ENCODE results near the gene NMT2.

The NMT2 gene

DNA sequence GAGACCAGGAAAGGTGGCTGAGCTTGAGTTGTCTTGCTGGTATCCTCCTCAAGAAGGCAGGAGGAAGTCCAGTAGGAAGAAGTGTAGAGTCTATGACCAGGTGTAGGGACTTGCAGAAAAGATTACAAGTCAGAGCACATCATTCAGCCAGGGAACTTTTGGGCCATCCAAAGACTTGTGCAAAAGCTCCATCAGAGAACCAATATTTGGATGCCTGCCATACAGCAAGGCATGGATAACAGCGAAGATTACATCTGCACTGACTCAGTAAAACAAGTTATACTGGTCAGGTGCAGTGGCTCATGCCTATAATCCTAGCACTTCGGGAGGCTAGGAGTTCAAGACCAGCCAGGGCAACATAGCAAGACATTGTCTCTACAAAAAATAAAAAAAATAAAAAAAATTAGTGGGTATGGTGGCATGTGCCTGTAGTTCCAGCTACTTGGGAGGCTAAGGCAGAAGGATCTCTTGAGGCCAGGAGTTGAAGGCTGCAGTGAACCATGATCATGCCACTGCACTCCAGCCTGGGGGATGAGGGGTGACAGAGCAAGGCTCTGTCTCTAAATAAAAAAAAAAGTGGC lies 13.2 kb upstream of the NMT2 start:
- no peak for DNase-seq (ENCODE audit: low read depth, low spot score)

DNA sequence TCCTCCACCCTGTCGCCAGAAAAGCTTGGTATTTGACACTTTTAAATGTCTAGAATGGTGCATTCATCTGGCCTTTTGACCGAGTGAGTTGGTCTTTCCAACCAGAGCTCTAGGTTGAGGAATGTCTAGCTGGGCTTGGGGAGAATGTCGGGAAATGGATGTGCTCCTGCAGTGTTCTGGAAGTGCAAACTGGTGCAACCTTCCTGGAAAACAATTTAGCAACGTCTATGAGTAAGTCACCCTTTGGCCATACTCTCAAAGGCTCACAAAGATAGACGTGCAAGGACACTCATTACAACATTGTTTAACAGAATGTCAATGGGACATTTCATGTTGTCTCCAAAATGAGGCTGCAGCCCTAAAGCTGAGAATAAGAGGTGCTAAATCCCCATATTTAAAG lies 12.2 kb upstream of the NMT2 start:
- no peak for DNase-seq (ENCODE audit: low read depth, low spot score)

DNA sequence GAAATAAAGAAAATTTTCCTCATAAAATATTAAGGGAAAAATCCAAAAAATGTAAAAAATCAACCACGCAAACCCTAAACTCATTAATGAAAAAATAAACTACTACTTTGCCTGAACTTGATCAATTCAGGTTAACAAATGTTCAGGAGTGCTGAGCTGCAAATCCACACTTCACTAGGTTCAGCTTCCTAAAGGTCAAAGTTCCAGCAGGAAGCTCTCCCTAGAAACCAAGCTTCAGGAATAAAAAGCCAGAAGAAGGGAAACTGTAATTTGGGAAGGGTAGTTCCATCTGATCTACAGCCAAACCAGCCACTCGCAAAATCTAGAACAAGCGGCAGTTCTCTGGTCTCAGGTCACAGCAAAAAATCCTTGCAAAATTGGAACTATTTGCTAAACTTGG lies 7.8 kb upstream of the NMT2 start:
- no peak for DNase-seq (ENCODE audit: low read depth, low spot score)

- DNase-seq (ENCODE audit: low read depth, low spot score) = no peak
Measured at GRCh38 chr10:15175587-15175986, 7.1 kb upstream of the NMT2 start.

GRCh38 chr10:15172306-15172840 lies 3.9 kb upstream of the NMT2 start:
- DNase-seq (ENCODE audit: low read depth, low spot score) = no peak

DNA sequence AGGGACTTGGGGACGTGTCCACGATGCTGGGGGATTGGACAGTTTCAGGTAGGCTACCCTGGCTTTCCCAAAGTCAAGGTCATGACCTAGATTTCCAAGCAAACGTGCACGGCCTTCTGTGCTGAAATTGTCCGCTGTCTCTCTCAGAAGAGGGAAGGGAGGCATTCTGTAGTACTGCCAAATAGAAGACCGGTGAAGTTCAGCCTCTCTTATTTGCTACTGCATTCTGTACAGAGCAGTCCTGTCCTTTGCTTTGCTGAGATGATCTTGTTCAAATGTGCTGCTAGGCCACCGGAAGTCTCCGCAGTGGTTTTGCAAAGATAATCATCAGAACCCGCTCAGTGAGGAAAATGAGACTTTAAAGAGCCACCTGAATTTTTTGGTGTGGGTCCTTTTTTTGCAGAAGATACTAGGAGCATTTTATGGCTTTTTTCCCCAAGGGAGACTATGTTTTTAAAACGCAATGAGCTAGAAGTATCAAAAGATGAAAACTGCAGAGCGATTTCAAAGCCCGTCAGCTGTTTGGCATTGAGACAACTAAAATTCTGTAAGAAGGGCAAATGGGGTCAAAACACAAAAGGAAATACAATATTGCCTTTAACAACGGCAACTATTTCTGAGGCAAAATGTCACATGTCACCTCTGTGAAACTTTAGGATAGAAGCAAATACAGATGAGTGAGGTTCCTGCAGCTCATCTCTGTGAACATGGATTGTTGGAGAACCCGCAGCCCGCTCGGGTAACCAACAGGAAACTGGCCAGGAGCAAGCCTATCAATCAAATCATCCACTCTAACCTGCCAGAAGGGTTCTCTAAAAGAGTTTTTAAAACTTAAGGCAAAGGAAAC lies 1.3 kb upstream of the NMT2 start:
- DNase-seq (ENCODE audit: low read depth, low spot score) = no peak

DNA sequence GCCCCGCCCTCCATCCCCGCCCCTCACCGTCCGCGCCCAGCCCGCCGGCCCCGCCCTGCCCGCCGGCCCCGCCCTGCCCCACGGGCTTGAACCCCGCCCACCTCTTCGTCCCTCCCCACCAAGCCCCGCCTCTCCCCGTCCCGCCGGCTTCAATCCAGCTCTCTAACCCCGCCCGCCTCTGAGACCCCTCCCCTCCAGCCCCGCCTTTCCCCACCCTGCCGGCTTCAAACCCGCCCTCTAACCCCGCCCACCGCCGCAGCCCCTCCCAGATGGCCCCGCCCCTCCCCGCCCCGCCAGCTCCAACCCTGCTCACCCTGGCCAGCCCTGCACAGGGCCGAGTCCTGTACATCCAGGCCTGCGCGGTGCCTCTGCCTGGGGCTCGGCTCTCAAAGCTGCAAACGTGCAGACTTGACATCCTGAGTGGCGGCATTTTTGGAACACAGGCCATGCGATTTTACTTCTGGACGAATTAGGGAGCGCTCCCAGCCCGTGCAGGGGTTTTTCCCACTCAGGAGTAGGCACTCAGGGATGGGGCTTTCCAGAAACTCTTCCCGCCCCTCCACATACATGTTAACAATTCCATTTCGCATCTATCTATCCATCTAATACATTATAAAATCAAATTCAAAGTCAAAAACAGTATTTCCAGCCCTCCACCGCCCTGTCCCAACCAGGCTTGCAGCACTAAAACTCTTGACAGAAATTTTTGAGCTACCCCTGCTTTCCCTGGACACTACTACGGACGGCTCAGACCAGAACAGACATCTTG lies 477 bp upstream of the NMT2 start:
- DNase-seq (ENCODE audit: low read depth, low spot score) = no peak

DNA sequence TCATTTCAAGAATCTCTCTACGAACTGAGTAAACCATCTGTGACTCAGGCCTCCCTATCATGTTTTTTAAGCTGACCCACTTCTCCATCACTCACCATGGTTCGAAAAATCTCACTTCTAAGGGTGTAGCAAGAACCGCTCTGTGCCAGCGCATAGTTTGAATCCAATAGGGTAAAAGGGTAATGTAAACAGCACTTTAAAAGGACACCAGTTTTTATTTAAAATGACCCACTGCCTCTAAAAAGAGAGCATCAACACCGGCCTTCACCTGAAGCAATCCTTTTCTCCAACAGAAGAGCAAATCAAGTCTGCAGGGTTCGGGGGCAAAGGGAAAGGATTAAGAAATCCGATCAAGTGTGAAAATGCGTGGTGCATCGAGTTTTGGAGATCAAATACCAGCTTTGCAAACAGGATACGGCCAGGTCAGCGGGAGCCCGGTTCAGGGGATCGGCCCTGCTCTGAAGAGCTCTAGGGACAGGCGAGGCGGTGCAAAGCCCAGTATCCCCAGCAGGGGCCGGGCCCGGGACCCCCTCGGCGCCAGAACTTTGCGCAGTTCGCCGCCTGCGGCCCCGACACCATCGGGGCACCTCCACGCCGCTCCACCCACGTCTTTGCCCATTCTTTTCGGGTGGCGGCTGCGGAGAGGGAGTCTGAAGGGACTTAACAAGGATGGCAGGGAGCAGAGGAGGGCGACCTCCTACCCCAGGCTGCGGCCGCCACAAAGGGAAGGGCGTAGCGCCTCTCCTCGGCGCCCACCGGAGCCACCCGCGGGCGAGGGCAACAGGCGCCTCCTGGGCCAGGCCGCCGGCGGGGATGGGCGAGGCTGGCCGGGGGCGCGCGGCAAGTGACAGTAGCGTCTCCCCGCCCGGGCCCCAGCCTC lies 842 bp downstream of the NMT2 start:
- DNase-seq (ENCODE audit: low read depth, low spot score) = no peak

- DNase-seq (ENCODE audit: low read depth, low spot score) = no peak
Measured at GRCh38 chr10:15166325-15166724, 2.2 kb downstream of the NMT2 start.

DNA sequence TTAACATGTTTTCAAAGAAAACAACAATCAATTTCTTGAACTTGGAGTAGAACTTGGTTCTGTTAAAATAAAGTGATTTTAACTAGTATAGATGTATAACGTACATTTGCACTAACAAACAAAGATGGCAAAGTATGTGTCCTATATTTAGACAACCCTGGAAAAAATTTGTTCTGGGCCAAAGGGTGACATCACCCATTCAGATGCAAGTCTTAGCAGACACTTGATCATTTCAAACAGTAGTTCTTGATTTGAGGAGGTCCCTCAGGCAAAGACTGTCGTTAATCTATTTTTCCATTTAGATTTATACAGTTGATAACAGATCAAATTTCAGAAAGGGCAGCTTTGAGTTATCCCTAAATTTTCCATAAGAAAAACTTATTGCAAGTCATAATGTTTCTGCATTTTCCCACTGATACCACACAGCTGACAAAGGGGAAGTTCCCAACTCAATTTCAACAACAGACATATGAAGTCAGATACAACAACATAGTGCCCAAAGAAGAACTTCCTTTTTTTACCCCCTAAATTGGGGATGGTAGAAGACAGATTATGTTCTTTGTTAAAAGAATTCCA lies 5.2 kb downstream of the NMT2 start:
- no peak for DNase-seq (ENCODE audit: low read depth, low spot score)

- no peak for DNase-seq (ENCODE audit: low read depth, low spot score)
Measured at GRCh38 chr10:15158972-15159371, 9.5 kb downstream of the NMT2 start.

DNA sequence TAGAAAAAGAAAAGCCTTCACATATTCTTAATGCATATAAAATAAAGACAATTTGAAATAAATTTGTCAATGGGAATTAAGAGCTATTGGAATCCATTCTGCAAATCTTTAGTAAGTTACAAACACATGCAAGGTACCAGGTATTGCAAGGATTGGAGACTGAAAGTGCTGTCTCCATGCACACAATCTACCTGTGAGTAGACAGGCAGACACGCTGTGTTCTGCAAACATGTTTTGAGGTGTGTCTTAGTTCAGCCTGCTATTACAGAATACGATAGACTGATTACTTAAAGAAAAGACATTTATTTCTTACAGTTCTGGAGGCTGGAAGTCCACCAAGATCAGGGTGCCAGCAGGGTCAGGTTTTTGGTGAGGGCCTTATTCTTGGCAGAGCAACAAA lies 10.0 kb downstream of the NMT2 start:
- no peak for DNase-seq (ENCODE audit: low read depth, low spot score)

DNA sequence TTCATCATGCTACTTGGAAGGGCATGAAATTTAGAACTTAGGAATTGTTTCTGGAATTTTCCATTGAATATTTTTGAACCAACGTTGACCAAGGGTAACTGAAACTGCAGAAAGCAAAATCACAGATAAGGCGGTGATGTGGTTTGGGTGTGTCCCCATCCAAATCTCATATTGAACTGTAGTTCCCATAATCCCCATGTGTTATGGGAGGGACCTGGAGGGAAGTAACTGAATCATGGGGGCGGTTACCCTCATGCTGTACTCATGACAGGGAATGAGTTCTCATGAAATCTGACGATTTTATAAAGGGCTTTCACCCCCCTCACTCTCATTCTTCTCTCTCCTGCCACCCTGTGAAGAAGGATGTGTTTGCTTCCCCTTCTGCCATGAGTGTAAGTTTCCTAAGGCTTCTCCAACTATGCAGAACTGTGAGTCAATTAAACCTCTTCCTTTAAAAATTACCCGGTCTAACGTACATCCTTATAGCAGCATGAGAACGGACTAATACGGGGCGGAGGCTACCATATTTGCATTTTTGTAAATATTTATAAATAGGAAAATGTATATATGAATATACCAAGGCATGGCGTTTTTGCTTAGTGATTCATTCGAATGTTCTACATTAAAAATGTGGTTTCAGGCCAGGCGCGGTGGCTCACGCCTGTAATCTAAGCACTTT lies 12.4 kb downstream of the NMT2 start:
- DNase-seq (ENCODE audit: low read depth, low spot score) = no peak

DNA sequence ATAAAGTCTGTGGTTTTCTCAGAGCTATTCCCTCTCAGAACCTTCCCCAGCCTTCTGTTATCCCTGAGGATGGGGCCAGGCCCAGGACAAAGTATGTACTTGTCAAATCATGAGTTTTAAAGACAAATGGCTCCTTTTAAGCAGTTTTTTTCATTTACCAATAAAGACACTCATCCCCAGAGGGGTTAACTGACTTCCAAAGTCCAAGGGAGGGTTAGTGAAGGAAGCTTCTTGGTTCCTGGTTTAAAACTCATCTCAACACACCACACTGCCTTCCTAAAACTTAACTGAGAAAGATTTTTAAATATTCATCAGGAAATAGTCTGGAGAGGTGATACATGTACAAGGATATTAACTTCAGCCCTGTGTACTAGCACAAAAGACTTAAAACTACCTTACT lies 15.9 kb downstream of the NMT2 start:
- DNase-seq (ENCODE audit: low read depth, low spot score) = no peak

DNA sequence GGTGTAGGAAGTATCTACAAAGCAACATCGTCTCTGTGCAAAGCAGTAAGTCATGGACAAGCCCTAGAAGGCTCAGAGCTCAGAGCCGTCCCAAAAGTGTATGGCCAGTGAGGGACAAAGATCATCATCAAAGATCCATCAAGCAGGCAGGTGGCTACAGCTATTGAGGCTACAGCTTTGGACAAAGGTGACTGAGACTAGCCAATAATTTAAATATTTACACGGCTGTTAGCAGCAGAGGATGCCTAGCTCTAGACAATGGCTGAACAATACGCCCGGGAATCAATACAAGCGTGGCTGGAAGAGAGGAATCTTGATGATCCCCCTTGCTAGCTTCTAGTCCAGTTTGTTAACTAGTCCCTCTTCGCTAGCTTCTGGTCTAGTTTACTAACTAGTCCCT lies 17.9 kb downstream of the NMT2 start:
- DNase-seq (ENCODE audit: low read depth, low spot score) = no peak

DNA sequence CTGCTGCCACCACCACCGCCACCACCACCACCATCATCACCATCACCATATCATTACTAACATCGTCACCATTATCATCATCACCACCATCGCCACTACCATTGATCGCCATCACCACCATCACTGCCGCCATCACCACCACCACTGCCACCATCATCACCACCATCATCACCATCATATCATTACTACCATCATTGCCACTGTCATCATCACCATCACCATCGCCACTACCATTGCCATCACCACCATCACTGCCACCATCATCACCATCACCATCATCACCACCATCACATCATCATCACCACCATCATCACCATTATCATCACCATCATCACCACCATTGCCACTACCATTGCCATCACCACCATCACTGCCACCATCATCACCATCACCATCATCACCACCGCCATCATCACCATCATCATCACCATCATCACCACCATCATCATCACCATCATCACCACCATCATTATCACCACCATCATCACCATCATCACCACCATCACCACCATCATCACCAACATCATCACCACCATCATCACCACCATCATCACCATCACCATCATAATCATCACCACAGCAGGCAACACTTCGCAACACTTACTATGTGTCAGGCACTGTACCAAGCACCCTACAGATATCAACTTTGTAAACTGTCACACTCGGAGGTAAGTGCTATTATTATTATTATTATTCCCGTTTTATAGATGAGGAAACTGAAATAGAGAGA lies 19.3 kb downstream of the NMT2 start:
- DNase-seq (ENCODE audit: low read depth, low spot score) = no peak

DNA sequence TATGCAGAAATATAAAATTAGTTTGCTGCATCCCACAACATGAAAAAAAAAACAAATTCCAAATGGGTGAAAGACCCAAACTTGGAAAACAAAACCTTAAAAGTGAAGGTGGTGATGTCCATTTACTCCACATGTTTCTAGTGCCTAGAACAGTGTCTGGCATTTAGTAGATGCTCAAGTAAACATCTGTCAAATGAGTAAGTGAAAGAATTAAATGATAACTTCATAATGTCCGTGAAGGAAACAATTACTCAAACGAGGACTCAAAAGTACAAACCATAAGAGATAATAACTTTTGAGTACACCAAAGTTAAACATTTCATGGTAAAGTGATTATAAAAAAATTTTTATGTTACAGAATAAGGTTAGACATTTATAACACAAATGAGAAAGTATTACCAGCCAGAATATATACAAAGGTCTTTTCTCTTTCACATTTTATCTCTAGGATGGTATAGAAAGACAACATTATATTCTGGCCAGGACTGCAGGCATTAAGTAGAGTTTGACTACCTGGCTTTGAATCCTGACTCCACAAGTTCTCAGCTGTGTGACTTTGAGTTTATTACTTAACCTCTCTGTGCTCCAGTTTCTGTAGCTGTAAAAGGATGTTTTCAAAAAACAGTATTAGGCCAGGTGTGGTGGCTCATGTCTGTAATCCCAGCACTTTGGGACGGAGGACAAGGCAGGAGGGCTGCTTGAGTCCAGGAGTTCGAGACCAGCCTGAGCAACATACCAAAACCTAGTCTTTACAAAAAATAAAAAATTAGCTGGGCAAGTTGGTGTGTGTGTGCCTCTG lies 20.7 kb downstream of the NMT2 start:
- DNase-seq (ENCODE audit: low read depth, low spot score) = no peak

DNA sequence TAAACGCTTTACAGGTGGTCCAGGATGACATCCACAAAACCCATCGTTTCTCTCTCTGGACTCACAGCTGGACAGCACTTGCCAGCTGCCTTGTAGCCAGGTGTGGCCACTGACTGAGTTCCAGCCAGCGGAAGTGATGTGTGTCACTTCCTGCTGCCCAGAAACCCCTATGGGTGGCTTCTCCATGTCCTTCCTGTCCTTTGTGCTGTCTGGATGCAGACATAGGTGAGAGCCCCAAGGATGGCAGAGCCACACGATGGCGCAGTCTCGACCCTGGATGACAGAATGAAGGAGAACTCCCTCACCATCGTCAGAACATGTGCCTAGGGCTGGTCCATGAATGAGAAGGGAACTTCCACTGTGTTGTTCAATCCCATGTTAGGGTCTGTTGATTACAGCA lies 22.1 kb downstream of the NMT2 start:
- DNase-seq (ENCODE audit: low read depth, low spot score) = no peak

DNA sequence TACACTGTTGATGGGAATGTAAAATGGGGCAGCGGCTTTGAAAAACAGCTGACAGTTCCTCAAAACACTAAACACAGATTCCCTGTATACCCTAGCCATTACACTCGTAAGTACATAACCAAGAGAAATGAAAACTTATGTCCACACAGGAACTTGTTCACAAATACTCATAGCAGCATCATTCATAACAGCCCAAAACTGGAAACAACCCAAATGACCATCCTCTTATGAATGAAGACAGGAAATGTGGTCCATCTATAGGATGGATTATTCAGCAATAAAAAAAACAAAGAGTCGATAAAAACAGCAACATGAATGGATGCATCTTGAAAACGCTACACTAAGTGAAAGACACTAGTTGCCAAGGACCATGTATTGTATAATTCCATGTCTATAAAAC lies 23.7 kb downstream of the NMT2 start:
- DNase-seq (ENCODE audit: low read depth, low spot score) = no peak
